Measurements from ENCODE around the gene HMCN2.

The HMCN2 gene

GRCh38 chr9:130341839-130342713 lies 76.5 kb downstream of the HMCN2 start:
- DNase-seq (ENCODE audit: low read depth), result no peak
- TF ChIP-seq CTCF (IDR thresholded peaks at IDR 0.05; ENCODE audit: low read depth, low read length, missing control alignments), result no peak
- H3K4me3 ChIP-seq (ENCODE audit: low read depth, low read length), result no peak overlapping the region

GRCh38 chr9:130342714-130343085 lies 77.1 kb downstream of the HMCN2 start:
- no peak for TF ChIP-seq CTCF (IDR thresholded peaks at IDR 0.05; ENCODE audit: low read depth, low read length, missing control alignments)

GRCh38 chr9:130343445-130343918 lies 77.9 kb downstream of the HMCN2 start:
- no peak overlapping the region for H3K4me3 ChIP-seq (ENCODE audit: low read depth, low read length)
- DNase-seq (ENCODE audit: low read depth), result no peak
- TF ChIP-seq CTCF (IDR thresholded peaks at IDR 0.05; ENCODE audit: low read depth, low read length, missing control alignments), result peak; percentile 74

More at GRCh38 chr9:130342714-130343085, 77.1 kb downstream of the HMCN2 start:
- DNase-seq (ENCODE audit: low read depth), result no peak
- H3K4me3 ChIP-seq (ENCODE audit: low read depth, low read length), result no peak overlapping the region

- DNase-seq (ENCODE audit: low read depth), result no peak
- no peak for TF ChIP-seq CTCF (IDR thresholded peaks at IDR 0.05; ENCODE audit: low read depth, low read length, missing control alignments)
- no peak overlapping the region for H3K4me3 ChIP-seq (ENCODE audit: low read depth, low read length)
These were observed 78.8 kb downstream of the HMCN2 start for GRCh38 chr9:130344366-130344765.

GRCh38 chr9:130345009-130345896 lies 79.7 kb downstream of the HMCN2 start:
- no peak for DNase-seq (ENCODE audit: low read depth)
- no peak overlapping the region for H3K4me3 ChIP-seq (ENCODE audit: low read depth, low read length)
- no peak for TF ChIP-seq CTCF (IDR thresholded peaks at IDR 0.05; ENCODE audit: low read depth, low read length, missing control alignments)

GRCh38 chr9:130345897-130346385 lies 80.4 kb downstream of the HMCN2 start:
- no peak for TF ChIP-seq CTCF (IDR thresholded peaks at IDR 0.05; ENCODE audit: low read depth, low read length, missing control alignments)
- H3K4me3 ChIP-seq (ENCODE audit: low read depth, low read length), result no peak overlapping the region
- no peak for DNase-seq (ENCODE audit: low read depth)
